Measurements from ENCODE around the gene AMBRA1. TPM values are rescaled to one million over a fixed set of nuclear protein-coding genes. Genes with fewer than 3 reads are reported as not detected.
"Not testable (repeated sequence)": the region's sequence is repeated elsewhere in the genome, so short reads cannot be mapped to it uniquely, and the experiment has no call there.

AMBRA1 gene
- total RNA-seq, 4 donors from 2014 or later = 36.0 to 59.2 (median 51.9) TPM

- TF ChIP-seq CTCF (IDR thresholded peaks at IDR 0.05) = peak in 1 of 6 experiments; percentile 37
- no peak for TF ChIP-seq POLR2A (IDR thresholded peaks at IDR 0.05)
- Histone ChIP-seq H3K36me3 (no peaks in the 10 kb centered on the region), H3K4me1 (peaks cover 8 to 16% of the 10 kb centered on the region in 2 donors), H3K27ac (no peak overlapping the region), H3K9me3 (no peaks in the 10 kb centered on the region), H3K27me3 (no peaks in the 10 kb centered on the region), H3K4me3 (replicated peaks in 1 of 3) (no peak overlapping the region)
- no peak for DNase-seq
- 37 to 49% methylated on average over 7 to 18 of the region's 18 CpGs for WGBS, 2 donors
- intact Hi-C loops (cut with DNase I) = no loop called here
Measured at GRCh38 chr11:46382646-46383403, 211.0 kb downstream of the AMBRA1 start.

GRCh38 chr11:46381819-46382645 is 211.8 kb downstream of the AMBRA1 start:
- 2 to 20% methylated on average over 3 to 45 of the region's 66 CpGs for WGBS, 2 donors
- no peaks in the 10 kb centered on the region for H3K27me3 ChIP-seq
- intact Hi-C loops (cut with DNase I) = no loop called here
- H3K9me3 ChIP-seq = no peaks in the 10 kb centered on the region
- peak overlapping the region in 1 of 3 donors; percentile 75 for H3K4me3 ChIP-seq (replicated peaks in 1 of 3)
- no peaks in the 10 kb centered on the region for H3K36me3 ChIP-seq
- DNase-seq = no peak
- peaks cover 8 to 16% of the 10 kb centered on the region in 2 donors for H3K4me1 ChIP-seq
- no peak overlapping the region for H3K27ac ChIP-seq
- no peak for TF ChIP-seq CTCF (IDR thresholded peaks at IDR 0.05)
- no peak for TF ChIP-seq POLR2A (IDR thresholded peaks at IDR 0.05)

- Histone ChIP-seq H3K27me3 (no peaks in the 10 kb centered on the region), H3K36me3 (peaks cover 0 to 6% of the 10 kb centered on the region in 2 donors), H3K4me3 (replicated peaks in 1 of 3) (peak within 1 kb of the TSS; percentile 36 to 75 (median 51)), H3K4me1 (peaks cover 8 to 16% of the 10 kb centered on the region in 2 donors), H3K9me3 (no peaks in the 10 kb centered on the region), H3K27ac (peak within 1 kb of the TSS in 2 of 3 donors; percentile 12 to 70)
- DNase-seq = no peak
- 0 to 4% methylated on average over 11 to 14 of the region's 96 CpGs for WGBS, 2 donors
- intact Hi-C loops (cut with DNase I) = no loop called here
- no peak for TF ChIP-seq CTCF (IDR thresholded peaks at IDR 0.05)
- no peak for TF ChIP-seq POLR2A (IDR thresholded peaks at IDR 0.05)
Measured at GRCh38 chr11:46381048-46381818, 212.6 kb downstream of the AMBRA1 start, which contains the start of gene MDK. Gene MDK (plus strand): TSS chr11:46381669. CDS start chr11:46382058, 389 bp downstream.

GRCh38 chr11:46380340-46381047 is 213.3 kb downstream of the AMBRA1 start:
- intact Hi-C loops (cut with DNase I) = no loop called here

GRCh38 chr11:46379482-46380293 is 214.1 kb downstream of the AMBRA1 start:
- H3K27ac ChIP-seq = peak overlapping the region in 2 of 3 donors; percentile 12 to 70
- intact Hi-C loops (cut with DNase I); H3K9me3 ChIP-seq; H3K4me3 ChIP-seq (replicated peaks in 1 of 3); H3K27me3 ChIP-seq: not testable (repeated sequence)
- H3K4me1 ChIP-seq = peaks cover 8 to 16% of the 10 kb centered on the region in 2 donors
- 65 to 100% methylated on average over 1 to 31 of the region's 36 CpGs for WGBS, 2 donors
- DNase-seq = peak in 1 of 2 donors; percentile 39
- peaks cover 15 to 21% of the 10 kb centered on the region in 2 donors for H3K36me3 ChIP-seq

More at GRCh38 chr11:46380340-46381047, 213.3 kb downstream of the AMBRA1 start:
- Histone ChIP-seq H3K4me3 (replicated peaks in 1 of 3) (peak overlapping the region; percentile 36 to 75 (median 51)), H3K4me1 (peaks cover 8 to 16% of the 10 kb centered on the region in 2 donors), H3K27me3 (no peaks in the 10 kb centered on the region), H3K27ac (peak overlapping the region in 2 of 3 donors; percentile 12 to 70), H3K36me3 (peaks cover 7 to 13% of the 10 kb centered on the region in 2 donors), H3K9me3 (no peaks in the 10 kb centered on the region)
- DNase-seq = peak; percentile 63 to 66
- 3 to 9% methylated on average over 10 to 24 of the region's 45 CpGs for WGBS, 2 donors
- TF ChIP-seq POLR2A (IDR thresholded peaks at IDR 0.05) (no peak), CTCF (IDR thresholded peaks at IDR 0.05) (no peak)
